IPS-15b (cell line): Measurements from ENCODE around the gene TMEM109.

ENCODE experiments used
- H3K27me3 ChIP-seq: one replicate; pipeline ENCODE4 v1.6.1; 2013; ENCODE audit warnings: low read length; ENCODE audit not compliant: control insufficient read depth, insufficient read depth
- H3K36me3 ChIP-seq: one replicate; pipeline ENCODE4 v1.6.1; 2013; ENCODE audit warnings: low read length; ENCODE audit not compliant: control insufficient read depth, insufficient read depth
- H3K4me1 ChIP-seq: one replicate; pipeline ENCODE4 v1.6.1; 2013; ENCODE audit warnings: mild to moderate bottlenecking, low read length; ENCODE audit not compliant: control insufficient read depth, insufficient read depth
- H3K4me3 ChIP-seq: one replicate; pipeline ENCODE4 v1.5.1; 2013; ENCODE audit warnings: low read depth, low read length
- H3K9ac ChIP-seq: one replicate; pipeline ENCODE4 v1.6.1; 2013; ENCODE audit warnings: low read depth, mild to moderate bottlenecking, low read length
- H3K9me3 ChIP-seq: one replicate; pipeline ENCODE4 v1.6.1; 2013; ENCODE audit warnings: mild to moderate bottlenecking, low read length; ENCODE audit not compliant: control insufficient read depth, insufficient read depth

Gene TMEM109

DNA sequence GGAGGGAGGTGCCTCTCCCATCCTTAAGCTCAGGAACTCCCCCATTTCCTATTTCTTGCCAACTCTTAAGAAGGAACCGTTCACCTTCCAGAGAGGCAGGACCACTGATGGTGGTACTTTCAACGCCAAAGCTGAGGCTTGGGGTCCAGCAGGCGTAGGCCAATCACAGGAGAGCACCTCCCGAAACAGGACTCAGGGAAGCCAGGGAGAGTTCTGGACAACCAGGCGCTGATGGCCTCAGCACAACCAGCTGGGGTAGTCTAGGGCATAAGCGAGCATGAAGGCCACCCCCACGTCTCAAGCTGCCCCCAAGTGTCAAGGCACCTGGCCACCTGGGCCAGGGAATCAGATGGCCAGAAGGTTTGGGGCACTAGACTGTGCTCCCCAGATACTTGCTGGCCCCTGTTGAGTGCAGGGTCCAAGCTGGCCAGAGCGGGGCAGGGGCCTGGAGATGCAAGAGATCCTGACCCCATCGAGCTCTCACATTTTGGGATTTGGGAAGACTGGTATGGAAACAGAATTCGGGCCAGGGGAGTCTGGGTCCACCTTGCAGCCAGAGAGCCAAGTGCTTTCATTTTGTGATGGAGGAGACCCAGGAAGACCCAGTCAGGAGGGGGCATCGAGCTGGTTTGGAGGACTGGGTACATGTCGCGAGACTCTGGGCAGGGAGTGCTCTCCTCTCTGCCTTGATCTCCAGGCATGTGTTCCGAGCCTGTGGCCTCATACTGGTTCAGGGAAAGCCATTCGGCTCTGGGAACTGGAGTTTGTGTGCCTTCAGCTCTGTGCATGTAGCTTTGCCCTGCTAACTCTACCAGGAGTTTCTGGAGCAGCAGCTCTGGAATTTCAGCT is 58.4 kb downstream of the TMEM109 start:
- Histone ChIP-seq H3K9me3 (no peaks in the 10 kb centered on the region), H3K27me3 (no peaks in the 10 kb centered on the region), H3K36me3 (no peaks in the 10 kb centered on the region)

More for the DNA sequence above, 58.4 kb downstream of the TMEM109 start:
- Histone ChIP-seq H3K4me1 (no peaks in the 10 kb centered on the region), H3K9ac (no peak overlapping the region), H3K4me3 (no peak overlapping the region)
